SH-SY5Y (cell line): ENCODE measurements around the gene CFAP70.

ENCODE experiments used
- GATA2 ChIP-seq: IDR thresholded peaks from 2 replicates; pipeline ENCODE4 v1.6.1; 2011; ENCODE audit warnings: mild to moderate bottlenecking, low read depth, low read length
- GATA3 ChIP-seq: IDR thresholded peaks from 2 replicates; pipeline ENCODE4 v1.6.1; 2011; ENCODE audit warnings: low read depth, mild to moderate bottlenecking, low read length, moderate library complexity

DNA sequence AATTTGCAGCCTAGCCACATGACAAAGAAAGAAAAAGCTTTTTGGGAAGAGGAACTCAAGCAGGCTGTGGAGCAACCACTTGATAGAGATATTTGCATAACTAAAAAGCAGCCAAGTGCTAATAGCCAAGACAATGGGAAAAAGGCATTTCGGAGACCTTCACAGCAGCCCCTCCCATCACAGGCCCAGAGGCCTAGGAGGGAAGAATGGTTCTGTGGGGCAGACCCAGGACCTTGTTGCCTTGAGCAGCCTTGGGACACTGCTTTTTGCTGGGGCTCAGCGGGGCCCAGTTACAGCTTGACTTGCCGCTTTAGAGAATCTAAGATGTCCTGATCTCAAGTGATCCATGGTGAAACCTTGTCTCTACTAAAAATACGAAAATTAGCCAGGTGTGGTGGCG is 152.3 kb downstream of the CFAP70 start:
- TF ChIP-seq GATA2 (no peak), GATA3 (no peak)
